Ectodermal cell (in vitro differentiated cells): ENCODE measurements around the gene GAGE10.
"Not testable (repeated sequence)": the region's sequence is repeated elsewhere in the genome, so short reads cannot be mapped to it uniquely, and the experiment has no call there.

Experiments
- H3K27ac ChIP-seq: 2 replicates; pipeline ENCODE4 v1.7.0; 2013; ENCODE audit warnings: mild to moderate bottlenecking, low read depth, low read length; ENCODE audit not compliant: insufficient read depth, poor library complexity, severe bottlenecking
- H3K27me3 ChIP-seq: 2 replicates; pipeline ENCODE4 v1.7.0; 2013; ENCODE audit warnings: mild to moderate bottlenecking, low read length; ENCODE audit not compliant: insufficient read depth, control insufficient read depth, poor library complexity, severe bottlenecking
- H3K36me3 ChIP-seq: one replicate; pipeline ENCODE4 v1.7.0; 2013; ENCODE audit warnings: low read length; ENCODE audit not compliant: control insufficient read depth, insufficient read depth
- H3K4me1 ChIP-seq: one replicate; pipeline ENCODE4 v1.7.0; 2013; ENCODE audit warnings: low read length; ENCODE audit not compliant: control insufficient read depth, insufficient read depth
- H3K4me3 ChIP-seq: 2 replicates; pipeline ENCODE4 v1.7.0; 2013; ENCODE audit warnings: low read depth, low read length, control low read depth; ENCODE audit not compliant: insufficient read depth
- H3K9me3 ChIP-seq: 2 replicates; pipeline ENCODE4 v1.7.0; 2013; ENCODE audit warnings: mild to moderate bottlenecking, low read length, moderate library complexity; ENCODE audit not compliant: control insufficient read depth
- WGBS, 2 experiments: methylation state at CpG; one replicate each; pipeline ENCODE4 v1.1.7; 2013; ENCODE audit warnings: missing lambda C conversion rate in 2 of 2; 5-methylcytosine and 5-hydroxymethylcytosine counted together

Gene GAGE10

DNA sequence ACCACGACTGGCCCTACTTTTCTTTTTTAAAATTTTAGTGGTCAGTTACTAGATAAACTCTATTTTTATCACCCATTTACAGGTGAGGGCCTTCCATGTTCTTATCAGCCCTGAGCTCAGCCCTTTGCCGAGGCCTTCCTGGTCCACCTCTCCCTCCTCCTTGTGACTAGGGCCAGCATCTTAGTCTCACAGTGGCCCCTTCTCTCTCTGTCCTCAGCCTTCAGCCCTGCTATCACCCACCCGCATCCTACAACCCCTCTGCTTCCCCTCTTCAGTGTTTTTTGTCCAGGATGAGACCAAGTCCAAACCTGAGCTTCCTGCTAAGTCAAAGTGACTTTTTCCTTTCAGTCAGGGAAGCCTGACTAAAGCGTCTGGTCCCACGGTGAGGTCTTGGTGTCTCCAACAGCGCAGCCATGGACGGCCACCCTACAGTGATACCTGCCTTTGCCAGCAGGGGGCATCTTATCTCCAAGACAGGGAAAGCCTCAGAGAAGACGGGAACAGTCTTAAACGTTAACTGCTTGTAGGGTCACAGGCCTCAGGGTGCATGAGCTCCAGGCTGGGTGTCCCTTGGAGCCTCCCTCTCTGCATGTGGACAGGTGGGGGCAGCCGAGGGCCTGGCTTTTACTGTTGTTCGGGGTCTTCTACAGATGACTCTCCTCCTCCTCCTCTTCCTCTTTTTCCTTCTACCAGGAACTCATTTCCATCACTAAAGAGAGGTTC is 11.7 kb upstream of the GAGE10 start:
- Histone ChIP-seq H3K4me3 (no peak overlapping the region), H3K27me3 (no peaks in the 10 kb centered on the region), H3K27ac (no peak overlapping the region), H3K36me3 (no peaks in the 10 kb centered on the region), H3K9me3 (no peaks in the 10 kb centered on the region), H3K4me1 (no peaks in the 10 kb centered on the region)
- 39 to 41% methylated on average over 10 to 11 of the region's 11 CpGs for WGBS, 2 experiments

DNA sequence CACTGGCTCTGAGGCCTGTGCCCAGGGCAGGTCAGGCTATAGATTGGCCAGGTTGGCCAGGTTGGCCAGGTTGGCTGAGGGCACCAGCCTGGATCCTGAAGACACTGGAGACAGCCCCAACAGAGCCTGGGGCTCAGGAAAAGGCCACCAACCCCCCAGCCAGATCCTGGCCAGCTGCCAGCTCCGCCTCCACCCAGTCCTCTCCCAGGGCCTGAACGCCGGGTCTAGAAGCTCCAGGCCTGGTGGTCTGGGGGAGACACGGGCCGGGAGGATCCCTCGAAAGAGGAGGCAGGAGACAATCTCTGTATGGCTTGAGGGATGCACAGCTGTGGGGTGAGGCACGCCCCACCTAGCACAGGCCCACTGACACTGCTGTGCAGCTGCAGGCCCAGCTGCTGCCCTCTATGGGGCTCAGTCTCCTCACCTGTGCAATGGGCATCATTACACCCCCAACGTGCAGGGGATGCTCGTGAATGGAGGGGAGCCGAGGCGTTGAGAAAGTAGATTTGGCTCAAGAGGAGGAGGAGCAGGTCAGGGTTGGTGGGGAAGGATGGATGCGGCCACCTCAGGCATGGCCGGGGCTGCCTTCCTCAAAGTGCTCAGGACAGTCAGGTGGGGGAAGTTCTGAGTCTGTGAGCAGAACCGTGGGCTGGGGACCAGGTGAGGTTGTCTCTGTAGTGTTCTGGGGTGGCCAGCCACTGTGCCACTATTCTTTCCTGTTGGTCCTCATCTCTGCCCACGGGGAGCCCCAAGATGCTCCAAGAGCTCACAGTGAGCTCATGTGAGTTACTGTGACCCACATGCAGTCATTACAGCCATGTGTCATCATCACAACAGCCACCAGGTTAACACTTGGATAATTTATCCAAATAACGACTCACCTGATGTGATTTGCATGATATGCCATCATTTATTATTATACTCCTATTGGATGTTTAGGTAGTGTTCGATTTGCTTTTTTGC is 10.8 kb upstream of the GAGE10 start:
- 92 to 95% methylated on average over 15 of the region's 17 CpGs for WGBS, 2 experiments
- Histone ChIP-seq H3K9me3 (no peaks in the 10 kb centered on the region), H3K4me3 (no peak overlapping the region), H3K27me3 (no peaks in the 10 kb centered on the region), H3K4me1 (no peaks in the 10 kb centered on the region), H3K27ac (no peak overlapping the region), H3K36me3 (no peaks in the 10 kb centered on the region)

DNA sequence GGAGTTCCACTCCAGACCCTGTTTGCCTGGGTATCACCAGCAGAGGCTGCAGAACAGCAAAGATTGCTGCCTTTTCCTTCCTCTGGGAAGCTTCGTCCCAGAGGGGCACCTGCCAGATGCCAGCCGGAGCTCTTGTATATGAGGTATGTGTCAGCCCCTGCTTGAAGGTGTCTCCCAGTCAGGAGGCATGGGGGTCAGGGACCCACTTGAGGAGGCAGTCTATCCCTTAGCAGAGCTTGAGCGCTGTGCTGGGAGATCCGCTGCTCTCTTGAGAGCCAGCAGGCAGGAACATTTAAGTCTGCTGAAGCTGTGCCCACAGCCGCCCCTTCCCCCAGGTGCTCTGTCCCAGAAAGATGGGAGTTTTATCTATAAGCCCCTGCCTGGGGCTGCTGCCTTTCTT is 4.2 kb upstream of the GAGE10 start:
- not testable (repeated sequence) for H3K9me3 ChIP-seq, H3K36me3 ChIP-seq, H3K4me1 ChIP-seq, H3K4me3 ChIP-seq, H3K27me3 ChIP-seq, H3K27ac ChIP-seq
- 88 to 94% methylated on average over 3 to 4 of the region's 5 CpGs for WGBS, 2 experiments

DNA sequence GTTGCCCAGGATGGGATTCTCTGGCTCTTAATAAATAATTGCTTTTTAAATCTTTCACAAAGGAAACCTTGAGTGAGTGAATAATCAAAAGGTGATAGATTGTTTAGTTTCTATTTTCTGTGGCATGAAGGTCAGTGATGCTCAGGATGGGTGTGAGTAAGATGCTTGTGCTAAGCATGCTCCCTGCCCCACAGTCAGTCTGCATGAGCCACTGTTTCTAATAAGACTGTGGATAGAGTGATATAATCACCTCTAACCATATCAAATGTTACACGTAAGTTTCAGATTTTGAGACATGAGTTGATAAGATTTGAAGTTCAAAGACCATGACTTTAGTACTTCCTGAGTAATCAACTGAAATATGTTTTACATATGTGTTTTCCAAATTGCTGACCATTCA is 2.7 kb upstream of the GAGE10 start:
- no peak overlapping the region for H3K27ac ChIP-seq
- no CpG with 5 or more reads among the region's 1 CpG for WGBS, 2 experiments
- no peaks in the 10 kb centered on the region for H3K9me3 ChIP-seq
- no peaks in the 10 kb centered on the region for H3K27me3 ChIP-seq
- H3K4me1 ChIP-seq, result no peaks in the 10 kb centered on the region
- no peaks in the 10 kb centered on the region for H3K36me3 ChIP-seq
- H3K4me3 ChIP-seq, result no peak overlapping the region

DNA sequence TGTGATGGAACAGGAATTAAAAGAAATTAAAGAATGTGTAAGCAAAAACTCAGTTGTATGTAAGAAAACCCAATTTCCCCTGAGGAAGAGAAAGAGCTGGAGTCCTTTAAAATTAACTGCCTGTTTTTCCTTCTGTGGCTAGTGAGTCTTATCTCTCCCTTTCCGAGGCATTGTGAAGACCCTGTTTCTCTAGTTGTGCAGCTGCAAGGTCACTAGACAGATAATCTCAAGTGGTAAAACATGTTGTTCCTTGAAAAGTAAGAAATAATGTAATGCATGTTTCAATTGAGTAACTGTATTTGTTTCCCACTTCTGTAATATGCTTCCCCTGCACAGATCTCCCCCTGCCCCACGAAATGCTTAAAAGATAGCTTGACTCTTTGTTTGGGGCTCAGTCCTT is 4.3 kb downstream of the GAGE10 start:
- not testable (repeated sequence) for H3K9me3 ChIP-seq, H3K27me3 ChIP-seq, H3K4me3 ChIP-seq, H3K36me3 ChIP-seq, H3K27ac ChIP-seq
- peaks cover 10% of the 10 kb centered on the region for H3K4me1 ChIP-seq
- 100% methylated on average over 2 of the region's 2 CpGs for WGBS, 2 experiments

DNA sequence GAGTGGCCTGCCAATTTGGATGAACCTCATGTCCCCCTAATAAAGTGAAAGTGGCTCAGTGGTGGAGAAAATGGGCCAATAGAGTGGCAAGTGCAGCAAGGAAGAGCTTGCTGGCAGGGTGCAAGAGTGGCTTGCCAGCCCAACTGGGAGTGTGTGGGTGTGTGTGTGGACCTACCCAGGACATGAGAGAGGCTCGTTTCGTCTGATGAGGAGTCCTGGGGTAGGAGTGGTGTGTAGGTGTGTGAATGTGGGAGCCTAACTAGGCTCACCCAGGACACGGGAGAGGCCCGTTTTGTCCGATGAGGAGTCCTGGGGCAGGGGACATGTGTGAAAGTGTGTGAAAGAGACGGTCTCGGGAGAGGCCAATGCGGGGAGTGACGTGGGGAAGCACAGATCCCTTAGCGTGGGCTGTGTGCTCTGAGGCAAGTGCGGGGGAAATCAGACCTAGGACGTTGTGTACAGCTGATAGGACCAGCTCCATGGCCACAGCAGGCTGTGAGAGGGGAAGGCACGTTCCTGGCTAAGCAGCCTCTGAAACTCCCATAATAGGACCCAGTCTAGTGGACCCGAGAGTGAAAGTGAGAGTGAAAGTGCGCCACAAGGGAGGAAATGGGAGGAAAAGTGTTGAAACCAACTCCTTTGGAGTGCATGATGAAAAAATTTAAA is 5.3 kb downstream of the GAGE10 start:
- peaks cover 10% of the 10 kb centered on the region for H3K4me1 ChIP-seq
- WGBS, 2 experiments, result 87 to 88% methylated on average over 15 of the region's 15 CpGs
- H3K4me3 ChIP-seq, result no peak overlapping the region

DNA sequence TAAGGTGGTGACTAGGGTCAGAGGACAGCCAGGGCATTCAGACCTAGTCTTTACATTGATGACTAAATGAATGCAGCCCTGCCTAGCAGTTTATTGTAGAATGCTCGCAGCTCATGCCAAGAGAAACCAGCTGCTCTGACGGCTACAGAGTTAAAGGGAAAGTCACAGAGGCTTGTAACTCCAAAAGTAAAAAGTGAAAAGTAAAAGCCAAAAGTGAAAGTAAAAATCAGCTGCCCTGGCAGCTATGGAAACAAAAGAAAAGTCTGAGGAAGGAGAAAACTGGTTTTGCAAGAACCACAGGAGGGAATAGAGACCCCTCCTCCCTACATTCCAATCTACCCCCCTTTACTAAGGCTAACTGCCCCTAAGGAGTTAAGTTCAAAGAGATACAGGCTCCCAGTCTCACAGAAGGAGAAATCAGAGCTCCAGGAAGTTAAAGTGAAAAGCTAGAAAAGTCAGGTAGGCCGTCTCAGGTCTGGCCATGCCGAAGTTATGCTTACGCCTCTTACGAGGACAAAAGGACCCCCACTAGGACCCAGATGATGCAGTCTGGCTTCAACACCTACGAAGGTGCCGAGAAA is 6.0 kb downstream of the GAGE10 start:
- peaks cover 10% of the 10 kb centered on the region for H3K4me1 ChIP-seq
- WGBS, 2 experiments, result 5 to 8% methylated on average over 8 of the region's 8 CpGs
- H3K27me3 ChIP-seq, result no peaks in the 10 kb centered on the region
- H3K36me3 ChIP-seq, result no peaks in the 10 kb centered on the region
- H3K4me3 ChIP-seq, result no peak overlapping the region
- no peaks in the 10 kb centered on the region for H3K9me3 ChIP-seq
- no peak overlapping the region for H3K27ac ChIP-seq

More for the DNA sequence above, 5.3 kb downstream of the GAGE10 start:
- Histone ChIP-seq H3K36me3 (no peaks in the 10 kb centered on the region), H3K27me3 (no peaks in the 10 kb centered on the region), H3K27ac (no peak overlapping the region), H3K9me3 (no peaks in the 10 kb centered on the region)

DNA sequence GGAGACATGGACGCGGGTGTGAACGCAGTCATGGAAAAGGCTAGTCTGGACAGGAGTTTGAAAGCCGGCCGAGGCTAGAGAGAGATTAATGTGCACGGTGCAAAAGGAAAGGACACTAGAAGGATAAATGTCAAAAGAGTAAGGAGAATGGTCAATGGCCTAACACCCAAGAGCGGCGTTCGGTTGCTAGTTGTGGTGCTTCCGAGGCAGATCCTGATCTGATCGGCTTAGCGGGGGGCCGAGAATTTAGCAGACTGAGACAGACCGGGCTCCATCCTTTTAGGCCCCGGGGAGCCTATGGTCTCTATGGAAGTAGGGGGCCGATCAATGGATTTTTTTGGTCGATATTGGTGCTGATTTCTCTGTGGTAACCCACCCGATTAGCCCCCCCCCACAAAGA is 6.9 kb downstream of the GAGE10 start:
- H3K4me1 ChIP-seq, result peaks cover 10% of the 10 kb centered on the region
- H3K9me3 ChIP-seq, result no peaks in the 10 kb centered on the region
- H3K4me3 ChIP-seq, result no peak overlapping the region
- H3K27me3 ChIP-seq, result no peaks in the 10 kb centered on the region
- WGBS, 2 experiments, result 28 to 45% methylated on average over 16 to 17 of the region's 18 CpGs
- H3K27ac ChIP-seq, result no peak overlapping the region
- H3K36me3 ChIP-seq, result no peaks in the 10 kb centered on the region

DNA sequence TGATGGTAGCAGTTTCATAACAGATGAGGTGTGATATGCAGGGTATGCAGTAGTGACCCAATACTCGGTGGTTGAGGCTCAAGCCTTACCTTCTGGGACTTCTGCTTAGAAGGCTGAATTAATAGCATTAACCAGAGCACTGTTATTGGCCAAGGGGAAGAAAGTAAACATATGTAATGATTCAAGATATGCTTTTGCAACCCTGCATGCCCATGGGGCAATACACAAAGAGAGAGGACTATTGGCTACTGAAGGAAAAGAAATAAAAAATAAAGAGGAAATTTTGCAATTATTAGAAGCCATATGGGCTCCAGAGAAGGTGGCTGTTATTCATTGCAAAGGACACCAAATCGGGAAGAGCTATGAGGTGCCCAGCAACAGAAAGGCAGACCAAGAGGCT is 8.7 kb downstream of the GAGE10 start:
- Histone ChIP-seq H3K4me3 (no peak overlapping the region), H3K27ac (no peak overlapping the region), H3K4me1 (peaks cover 10% of the 10 kb centered on the region), H3K9me3 (no peaks in the 10 kb centered on the region), H3K36me3 (no peaks in the 10 kb centered on the region), H3K27me3 (no peaks in the 10 kb centered on the region)
- WGBS, 2 experiments, result 91 to 93% methylated on average over 2 of the region's 2 CpGs

DNA sequence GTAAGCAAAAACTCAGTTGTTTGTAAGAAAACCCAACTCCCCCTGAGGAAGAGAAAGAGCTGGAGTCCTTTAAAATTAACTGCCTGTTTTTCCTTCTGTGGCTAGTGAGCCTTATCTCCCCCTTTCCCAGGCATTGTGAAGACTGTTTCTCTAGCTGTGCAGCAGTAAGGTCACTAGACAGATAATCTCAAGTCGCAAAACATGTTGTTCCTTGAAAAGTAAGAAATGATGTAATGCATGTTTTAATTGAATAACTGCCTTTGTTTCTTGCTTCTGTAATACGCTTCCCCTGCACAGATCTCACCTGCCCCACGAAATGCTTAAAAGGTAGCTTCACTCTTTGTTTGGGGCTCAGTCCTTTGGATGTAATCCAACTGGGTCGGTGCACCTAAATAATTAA is 12.6 kb downstream of the GAGE10 start:
- Histone ChIP-seq H3K27ac (no peak overlapping the region), H3K4me1 (no peaks in the 10 kb centered on the region), H3K36me3 (no peaks in the 10 kb centered on the region), H3K9me3 (no peaks in the 10 kb centered on the region), H3K27me3 (no peaks in the 10 kb centered on the region), H3K4me3 (no peak overlapping the region)
- WGBS, 2 experiments, result 81 to 91% methylated on average over 4 of the region's 4 CpGs
